HCT116 (cell line): ENCODE results near the gene STPG3. TPM values are rescaled to one million over a fixed set of nuclear protein-coding genes. Genes with fewer than 3 reads are reported as not detected.

Source experiments
- ATAC-seq: fragments of 200-7000 bp; cut with Tn5 transposase; 2 replicates; pipeline ENCODE4 v1.9.1; 2020; ENCODE audit warnings: mild to moderate bottlenecking, moderate library complexity
- BruUV-seq: library from RNA; stranded (reverse); fragments of 400-500 nt; replicated peaks from 2 replicates; lab custom pipeline; 2021; lab: Mats Ljungman, UMichigan
- CTCF ChIA-PET: fragments of 300-600 bp; sonication (Branson Sonifier 250); formaldehyde crosslinking; loops from one replicate; lab custom pipeline; 2021; ENCODE audit warnings: antibody characterized with exemption; lab: Charles Lee
- POLR2A ChIA-PET: fragments of 300-600, 350-600 bp; sonication (Branson Sonifier 250); formaldehyde crosslinking; loops from one replicate; lab custom pipeline; 2021; ENCODE audit warnings: antibody characterized with exemption; lab: Charles Lee
- RAD21 ChIA-PET, 2 experiments: fragments of 300-600 bp; sonication (Branson Sonifier 250); formaldehyde crosslinking; loops; one replicate each; lab custom pipeline; 2023; ENCODE audit warnings: low total read pairs in 2 of 2; ENCODE audit not compliant: uncharacterized antibody in 2 of 2, unreplicated experiment in 2 of 2, low non-redundant PET in 1 of 2; lab: Charles Lee
- DNase-seq: peaks from one replicate; pipeline ENCODE4 v3.0.0-alpha.2; 2010; ENCODE audit warnings: low read depth, low spot score
- H2AFZ ChIP-seq: fragments of 200-600 bp; shearing (Covaris generic), sonication (generic); 2 replicates; pipeline ENCODE4 v1.6.1; 2017; ENCODE audit warnings: low read depth, mixed run types, mixed read lengths, antibody characterized with exemption, low read length; ENCODE audit not compliant: poor library complexity, severe bottlenecking
- H3K27ac ChIP-seq: 2 replicates; pipeline ENCODE4 v1.5.1; 2012; ENCODE audit warnings: low read depth, low read length
- H3K27me3 ChIP-seq: fragments of 200-600 bp; sonication (generic); 2 replicates; pipeline ENCODE4 v1.6.1; 2016; ENCODE audit warnings: mixed run types, low read length, mixed read lengths; ENCODE audit not compliant: insufficient read depth
- H3K36me3 ChIP-seq, 2 experiments: fragments of 200-500 bp in 1 of 2; fragments of 200-600 bp in 1 of 2; sonication (Bioruptor generic) in 1 of 2; sonication (generic) in 1 of 2; 2 replicates each; pipeline versions ENCODE4 v1.5.1 to v1.6.1; 2014 to 2016; ENCODE audit warnings: low read length in 2 of 2, inconsistent platforms in 1 of 2, mixed read lengths in 1 of 2, mixed run types in 1 of 2; ENCODE audit not compliant: insufficient read depth in 2 of 2, control insufficient read depth in 1 of 2
- H3K4me1 ChIP-seq, 2 experiments: fragments of 200-600 bp in 1 of 2; sonication (generic) in 1 of 2; 2 replicates each; pipeline versions ENCODE4 v1.5.1 to v1.6.1; 2012 to 2017; ENCODE audit warnings: low read length in 2 of 2, inconsistent platforms in 1 of 2, mild to moderate bottlenecking in 1 of 2, mixed read lengths in 1 of 2, mixed run types in 1 of 2, moderate library complexity in 1 of 2; ENCODE audit not compliant: insufficient read depth in 2 of 2, control insufficient read depth in 1 of 2
- H3K4me2 ChIP-seq: fragments of 200-600 bp; sonication (generic); 2 replicates; pipeline ENCODE4 v1.6.1; 2017; ENCODE audit warnings: mixed run types, low read length, mixed read lengths
- H3K4me3 ChIP-seq, 2 experiments: fragments of 200-600 bp in 1 of 2; sonication (generic) in 1 of 2; replicated peaks in 1 of 2; 2 replicates each; pipeline ENCODE4 v1.5.1; 2011 to 2016; ENCODE audit warnings: low read length in 2 of 2, control low read depth in 1 of 2, low read depth in 1 of 2, mild to moderate bottlenecking in 1 of 2, mixed read lengths in 1 of 2, mixed run types in 1 of 2
- H3K79me2 ChIP-seq: fragments of 200-600 bp; sonication (generic); 2 replicates; pipeline ENCODE4 v1.6.1; 2017; ENCODE audit warnings: mild to moderate bottlenecking, mixed run types, low read length, moderate library complexity, mixed read lengths; ENCODE audit not compliant: insufficient read depth
- H3K9ac ChIP-seq: fragments of 200-600 bp; sonication (generic); 2 replicates; pipeline ENCODE4 v1.6.1; 2016; ENCODE audit warnings: low read length, mixed read lengths
- H3K9me2 ChIP-seq: fragments of 200-600 bp; sonication (generic), shearing (Covaris generic); 2 replicates; pipeline ENCODE4 v1.6.1; 2017; ENCODE audit warnings: mixed run types, mild to moderate bottlenecking, moderate library complexity; ENCODE audit not compliant: insufficient read depth
- H3K9me3 ChIP-seq, 2 experiments: fragments of 200-500 bp in 1 of 2; fragments of 200-600 bp in 1 of 2; sonication (Bioruptor generic) in 1 of 2; sonication (generic) in 1 of 2; 2 replicates each; pipeline ENCODE4 v1.6.1; 2014 to 2017; ENCODE audit warnings: low read length in 2 of 2, mixed read lengths in 2 of 2, inconsistent platforms in 1 of 2, low read depth in 1 of 2, mild to moderate bottlenecking in 1 of 2, mixed run types in 1 of 2, moderate library complexity in 1 of 2; ENCODE audit not compliant: control insufficient read depth in 1 of 2, insufficient read depth in 1 of 2
- H4K20me1 ChIP-seq: fragments of 200-600 bp; sonication (generic), shearing (Covaris generic); 2 replicates; pipeline ENCODE4 v1.6.1; 2017; ENCODE audit warnings: mixed run types, mild to moderate bottlenecking, moderate library complexity; ENCODE audit not compliant: insufficient read depth
- EGR1 ChIP-seq: IDR thresholded peaks from 2 replicates; pipeline ENCODE4 v1.6.1; 2012; ENCODE audit warnings: low read depth
- JUND ChIP-seq: IDR thresholded peaks from 2 replicates; pipeline ENCODE4 v1.6.1; 2012
- TCF7L2 ChIP-seq: IDR thresholded peaks from 2 replicates; pipeline ENCODE4 v1.7.0; 2011; ENCODE audit warnings: borderline replicate concordance, inconsistent platforms; ENCODE audit not compliant: insufficient read depth, insufficient read length; ENCODE audit errors: extremely low read depth
- ZFX ChIP-seq: fragments of 450-650 bp; IDR thresholded peaks from 2 replicates; pipeline ENCODE4 v1.6.1; 2017
- intact Hi-C: fragments of 100-400 bp; cut with micrococcal nuclease; formaldehyde crosslinking; loops from 2 replicates; pipeline ENCODE4 v1.10.0; 2022
- total RNA-seq: library from RNA; stranded (reverse); gene quantifications from one replicate; pipeline ENCODE4 v1.2.1, GENCODE V29; 2021; ENCODE audit not compliant: unreplicated experiment
- TF ChIP-seq, protein P1 (sequence below), 3 experiments: fragments of 200-600 bp in 1 of 3; sonication (generic) in 1 of 3; IDR thresholded peaks in 2 of 3; conservative IDR thresholded peaks in 1 of 3; 2 replicates each; pipeline ENCODE4 v1.5.1; 2012 to 2017; ENCODE audit warnings: low read depth in 2 of 3, low read length in 2 of 3, antibody characterized with exemption in 1 of 3, borderline replicate concordance in 1 of 3, control low read depth in 1 of 3, mild to moderate bottlenecking in 1 of 3, mixed read lengths in 1 of 3, mixed run types in 1 of 3, moderate library complexity in 1 of 3; ENCODE audit not compliant: insufficient read depth in 1 of 3

The STPG3 gene
- total RNA-seq, 1 experiment from 2014 or later: not detected

GRCh38 chr9:137240841-137241489, 10.1 kb upstream of the STPG3 start, which contains the start of gene TUBB4B (continued):
- TF ChIP-seq, protein P1, sequence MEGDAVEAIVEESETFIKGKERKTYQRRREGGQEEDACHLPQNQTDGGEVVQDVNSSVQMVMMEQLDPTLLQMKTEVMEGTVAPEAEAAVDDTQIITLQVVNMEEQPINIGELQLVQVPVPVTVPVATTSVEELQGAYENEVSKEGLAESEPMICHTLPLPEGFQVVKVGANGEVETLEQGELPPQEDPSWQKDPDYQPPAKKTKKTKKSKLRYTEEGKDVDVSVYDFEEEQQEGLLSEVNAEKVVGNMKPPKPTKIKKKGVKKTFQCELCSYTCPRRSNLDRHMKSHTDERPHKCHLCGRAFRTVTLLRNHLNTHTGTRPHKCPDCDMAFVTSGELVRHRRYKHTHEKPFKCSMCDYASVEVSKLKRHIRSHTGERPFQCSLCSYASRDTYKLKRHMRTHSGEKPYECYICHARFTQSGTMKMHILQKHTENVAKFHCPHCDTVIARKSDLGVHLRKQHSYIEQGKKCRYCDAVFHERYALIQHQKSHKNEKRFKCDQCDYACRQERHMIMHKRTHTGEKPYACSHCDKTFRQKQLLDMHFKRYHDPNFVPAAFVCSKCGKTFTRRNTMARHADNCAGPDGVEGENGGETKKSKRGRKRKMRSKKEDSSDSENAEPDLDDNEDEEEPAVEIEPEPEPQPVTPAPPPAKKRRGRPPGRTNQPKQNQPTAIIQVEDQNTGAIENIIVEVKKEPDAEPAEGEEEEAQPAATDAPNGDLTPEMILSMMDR (IDR thresholded peaks at IDR 0.05 in 2 of 3, conservative IDR thresholded peaks at IDR 0.05 in 1 of 3; ENCODE audit: borderline replicate concordance in 1 of 3, insufficient read depth in 1 of 3, low read depth in 2 of 3, low read length in 2 of 3): no peak
- TF ChIP-seq EGR1 (no peak), JUND (no peak)
- TF ChIP-seq, all 23 proteins: peak for 5

GRCh38 chr9:137241490-137242268, 9.4 kb upstream of the STPG3 start:
- ChIA-PET POLR2A (interaction anchor here (0.7 to 1.9 kb wide), 22 partner anchors 8 to 195 kb away, joined by 3 to 39 read pairs (median 6); partner anchors contain the start of genes ANAPC2, MAN1B1, NELFB and RNF224), CTCF (interaction anchor here (0.6 to 1.9 kb wide), 6 partner anchors 12 to 212 kb away, joined by 3 to 10 read pairs (median 4); partner anchors contain the start of gene MAN1B1), RAD21 (interaction anchor here in 1 of 2 experiments (0.6 kb wide), 1 partner anchor 45 kb away, joined by 4 read pairs; no protein-coding TSS in a partner anchor)
- BruUV-seq: TSS peak; percentile 74
- no peaks in the 10 kb centered on the region for H3K9me3 ChIP-seq
- H4K20me1 ChIP-seq: peaks cover 21% of the 10 kb centered on the region; the same call in 1 of the 2 replicates
- H3K79me2 ChIP-seq: peaks cover 40% of the 10 kb centered on the region
- H3K9ac ChIP-seq: peak overlapping the region; percentile 93
- H3K9me2 ChIP-seq: no peaks in the 10 kb centered on the region
- DNase-seq: no peak
- H3K27me3 ChIP-seq: no peaks in the 10 kb centered on the region
- ATAC-seq: peak; percentile 14
- H3K4me1 ChIP-seq: peaks cover 29 to 55% of the 10 kb centered on the region in 2 experiments
- peaks cover 11 to 21% of the 10 kb centered on the region in 2 experiments for H3K36me3 ChIP-seq
- peak overlapping the region; percentile 85 to 96 for H3K4me3 ChIP-seq
- no peak overlapping the region for H2AFZ ChIP-seq
- peak overlapping the region; percentile 96 for H3K27ac ChIP-seq
- peak overlapping the region; percentile 98 for H3K4me2 ChIP-seq
- intact Hi-C loops: loop anchor here (1.0 kb wide), 2 partner anchors 14 to 41 kb away; partner anchors contain the start of genes NELFB and TPRN
- TF ChIP-seq ZFX: peak; percentile 33; the same call in 1 of the 2 replicates
- TF ChIP-seq TCF7L2: no peak
